Measurements from ENCODE around the gene EEF2K.

- TF ChIP-seq CTCF (conservative IDR thresholded peaks at IDR 0.05; ENCODE audit: low read depth, low read length): no peak
- no peak for TF ChIP-seq EZH2phosphoT487 (IDR thresholded peaks at IDR 0.05; ENCODE audit: borderline replicate concordance, low read length)
Measured at GRCh38 chr16:22198547-22199293, 7.4 kb upstream of the EEF2K start.
